Dendritic cell treated with granulocyte-macrophage colony-stimulating factor and Interleukin-4, amounts not matched to agents 40 ng/mL and 50 ng/mL, for 4 days (primary cell): ENCODE data around the gene LBHD2.
A peak's percentile ranks its signal among the peaks of the same experiment; 100 is the strongest.
"Not testable (repeated sequence)": the region's sequence is repeated elsewhere in the genome, so short reads cannot be mapped to it uniquely, and the experiment has no call there.

Experiments
- H3K27ac Mint-ChIP-seq: one replicate; pipeline ENCODE4 v1.8.0; 2022; ENCODE audit warnings: mild to moderate bottlenecking, mixed read lengths
- H3K27me3 Mint-ChIP-seq: one replicate; pipeline ENCODE4 v1.8.0; 2022; ENCODE audit warnings: mild to moderate bottlenecking, mixed read lengths
- H3K36me3 Mint-ChIP-seq: one replicate; pipeline ENCODE4 v1.8.0; 2022; ENCODE audit warnings: low read depth, mixed read lengths
- H3K4me1 Mint-ChIP-seq: one replicate; pipeline ENCODE4 v1.8.0; 2022; ENCODE audit warnings: low read depth, mixed read lengths
- H3K4me3 Mint-ChIP-seq: one replicate; pipeline ENCODE4 v1.8.0; 2022; ENCODE audit warnings: mild to moderate bottlenecking, moderate library complexity, mixed read lengths
- H3K9me3 Mint-ChIP-seq: one replicate; pipeline ENCODE4 v1.8.0; 2022; ENCODE audit warnings: mixed read lengths
- intact Hi-C: fragments of 100-400 bp; cut with micrococcal nuclease; formaldehyde crosslinking; loops from one replicate; pipeline ENCODE4 v1.15.0; 2022

The LBHD2 gene

GRCh38 chr14:103084021-103084919 is at the start of gene LBHD2:
Gene LBHD2, plus strand, starts transcription at chr14:103084210. Its CDS starts 1,803 bp downstream, at chr14:103086013.
- Mint-ChIP-seq H3K4me3 (no peak within 1 kb of the TSS), H3K9me3 (no peaks in the 10 kb centered on the region), H3K27ac (no peak within 1 kb of the TSS), H3K4me1 (peaks cover 5% of the 10 kb centered on the region), H3K36me3 (no peaks in the 10 kb centered on the region), H3K27me3 (peaks cover 33% of the 10 kb centered on the region)
- intact Hi-C loops: no loop called here

- Mint-ChIP-seq H3K27me3 (peaks cover 6% of the 10 kb centered on the region), H3K4me3 (no peak overlapping the region), H3K27ac (no peak overlapping the region), H3K4me1 (peaks cover 25% of the 10 kb centered on the region), H3K36me3 (peaks cover 25% of the 10 kb centered on the region), H3K9me3 (no peaks in the 10 kb centered on the region)
- intact Hi-C loops: no loop called here
Observed at GRCh38 chr14:103041464-103041863, 42.5 kb upstream of the LBHD2 start.

- no peaks in the 10 kb centered on the region for H3K9me3 Mint-ChIP-seq
- peaks cover 6% of the 10 kb centered on the region for H3K27me3 Mint-ChIP-seq
- intact Hi-C loops: no loop called here
- peaks cover 32% of the 10 kb centered on the region for H3K4me1 Mint-ChIP-seq
- no peak overlapping the region for H3K27ac Mint-ChIP-seq
- no peak overlapping the region for H3K4me3 Mint-ChIP-seq
- peaks cover 39% of the 10 kb centered on the region for H3K36me3 Mint-ChIP-seq
Observed at GRCh38 chr14:103043257-103044015, 40.6 kb upstream of the LBHD2 start.

GRCh38 chr14:103045371-103045869 is 38.6 kb upstream of the LBHD2 start:
- H3K4me3 Mint-ChIP-seq: peak overlapping the region; percentile 4

GRCh38 chr14:103047453-103047852 is 36.6 kb upstream of the LBHD2 start:
- H3K27me3 Mint-ChIP-seq, H3K4me3 Mint-ChIP-seq, H3K9me3 Mint-ChIP-seq, H3K27ac Mint-ChIP-seq, intact Hi-C loops: not testable (repeated sequence)
- Mint-ChIP-seq H3K4me1 (peaks cover 24% of the 10 kb centered on the region), H3K36me3 (peaks cover 24% of the 10 kb centered on the region)

More at GRCh38 chr14:103045371-103045869, 38.6 kb upstream of the LBHD2 start:
- H3K9me3 Mint-ChIP-seq: no peaks in the 10 kb centered on the region
- peaks cover 32% of the 10 kb centered on the region for H3K4me1 Mint-ChIP-seq
- peaks cover 6% of the 10 kb centered on the region for H3K27me3 Mint-ChIP-seq
- intact Hi-C loops: no loop called here
- H3K27ac Mint-ChIP-seq: no peak overlapping the region
- H3K36me3 Mint-ChIP-seq: peaks cover 39% of the 10 kb centered on the region

- Mint-ChIP-seq H3K27ac (no peak overlapping the region), H3K36me3 (peaks cover 20% of the 10 kb centered on the region), H3K4me1 (peaks cover 37% of the 10 kb centered on the region), H3K27me3 (no peaks in the 10 kb centered on the region), H3K9me3 (no peaks in the 10 kb centered on the region), H3K4me3 (no peak overlapping the region)
- intact Hi-C loops: no loop called here
Observed at GRCh38 chr14:103050935-103051334, 33.1 kb upstream of the LBHD2 start.

- H3K4me1 Mint-ChIP-seq: peaks cover 36% of the 10 kb centered on the region
Observed at GRCh38 chr14:103052407-103052806, 31.6 kb upstream of the LBHD2 start.

GRCh38 chr14:103055695-103056094 is 28.3 kb upstream of the LBHD2 start:
- peak overlapping the region; percentile 92 for H3K4me3 Mint-ChIP-seq
- peaks cover 13% of the 10 kb centered on the region for H3K36me3 Mint-ChIP-seq
- intact Hi-C loops: no loop called here
- peaks cover 29% of the 10 kb centered on the region for H3K27me3 Mint-ChIP-seq
- peak overlapping the region; percentile 75 for H3K27ac Mint-ChIP-seq
- H3K9me3 Mint-ChIP-seq: no peaks in the 10 kb centered on the region
- H3K4me1 Mint-ChIP-seq: peaks cover 51% of the 10 kb centered on the region

More at GRCh38 chr14:103052407-103052806, 31.6 kb upstream of the LBHD2 start:
- intact Hi-C loops: no loop called here
- Mint-ChIP-seq H3K36me3 (peaks cover 22% of the 10 kb centered on the region), H3K27ac (no peak overlapping the region), H3K4me3 (no peak overlapping the region), H3K27me3 (peaks cover 3% of the 10 kb centered on the region), H3K9me3 (no peaks in the 10 kb centered on the region)

GRCh38 chr14:103056322-103057027 is 27.5 kb upstream of the LBHD2 start:
- Mint-ChIP-seq H3K36me3 (peaks cover 13% of the 10 kb centered on the region), H3K4me1 (peaks cover 51% of the 10 kb centered on the region), H3K27ac (peak overlapping the region; percentile 75), H3K9me3 (no peaks in the 10 kb centered on the region), H3K4me3 (peak overlapping the region; percentile 92), H3K27me3 (peaks cover 33% of the 10 kb centered on the region)
- intact Hi-C loops: no loop called here

GRCh38 chr14:103057028-103057371 is 27.0 kb upstream of the LBHD2 start:
- Mint-ChIP-seq H3K9me3 (no peaks in the 10 kb centered on the region), H3K4me3 (peak overlapping the region; percentile 92)

GRCh38 chr14:103057372-103058163 is 26.4 kb upstream of the LBHD2 start, which contains the start of gene CDC42BPB:
Gene CDC42BPB, minus strand, starts transcription at chr14:103057549. Its CDS starts 376 bp downstream, at chr14:103057173.
- Mint-ChIP-seq H3K9me3 (no peaks in the 10 kb centered on the region), H3K27ac (peak within 1 kb of the TSS; percentile 75), H3K4me1 (peaks cover 48% of the 10 kb centered on the region), H3K4me3 (peak within 1 kb of the TSS; percentile 92), H3K27me3 (peaks cover 41% of the 10 kb centered on the region), H3K36me3 (peaks cover 13% of the 10 kb centered on the region)
- intact Hi-C loops: no loop called here

More at GRCh38 chr14:103057028-103057371, 27.0 kb upstream of the LBHD2 start:
- peaks cover 13% of the 10 kb centered on the region for H3K36me3 Mint-ChIP-seq
- peaks cover 38% of the 10 kb centered on the region for H3K27me3 Mint-ChIP-seq
- intact Hi-C loops: no loop called here
- peaks cover 51% of the 10 kb centered on the region for H3K4me1 Mint-ChIP-seq
- H3K27ac Mint-ChIP-seq: peak overlapping the region; percentile 75

- Mint-ChIP-seq H3K9me3 (no peaks in the 10 kb centered on the region), H3K4me3 (peak overlapping the region; percentile 75), H3K27me3 (peaks cover 45% of the 10 kb centered on the region), H3K36me3 (peaks cover 13% of the 10 kb centered on the region), H3K4me1 (peaks cover 42% of the 10 kb centered on the region), H3K27ac (peak overlapping the region; percentile 58)
- intact Hi-C loops: no loop called here
Observed at GRCh38 chr14:103058164-103059055, 25.6 kb upstream of the LBHD2 start.
